Hindlimb muscle (tissue), 1 donor: ENCODE results near the gene IL21. TPM values are rescaled to one million over a fixed set of nuclear protein-coding genes. Genes with fewer than 3 reads are reported as not detected.
"Not testable (repeated sequence)": the region's sequence is repeated elsewhere in the genome, so short reads cannot be mapped to it uniquely, and the experiment has no call there.

Experiments
- DNase-seq: peaks from one replicate; pipeline ENCODE4 v3.0.0-alpha.2; 2013
- polyA plus RNA-seq: library from polyadenylated mRNA; unstranded; fragments of 120-200 nt; gene quantifications from one replicate; pipeline ENCODE4 v1.2.1, GENCODE V29; 2013; ENCODE audit not compliant: insufficient read length

The IL21 gene
- polyA plus RNA-seq = not detected

GRCh38 chr4:122621016-122621507, at the start of gene IL21:
Gene IL21, minus strand, starts transcription at chr4:122621066. Its CDS starts 55 bp downstream, at chr4:122621011.
- DNase-seq = no peak

GRCh38 chr4:122669911-122670738, 49.3 kb upstream of the IL21 start:
- no peak for DNase-seq

GRCh38 chr4:122668241-122668640, 47.4 kb upstream of the IL21 start:
- DNase-seq = no peak

- DNase-seq = no peak
Observed at GRCh38 chr4:122666527-122667245, 45.8 kb upstream of the IL21 start.

GRCh38 chr4:122665161-122665929, 44.5 kb upstream of the IL21 start:
- no peak for DNase-seq

GRCh38 chr4:122663814-122664610, 43.1 kb upstream of the IL21 start:
- DNase-seq = no peak

GRCh38 chr4:122663291-122663690, 42.4 kb upstream of the IL21 start:
- DNase-seq = no peak

GRCh38 chr4:122662701-122663100, 41.8 kb upstream of the IL21 start:
- no peak for DNase-seq

- DNase-seq = no peak
Observed at GRCh38 chr4:122661176-122662160, 40.6 kb upstream of the IL21 start.

GRCh38 chr4:122658818-122659295, 38.0 kb upstream of the IL21 start:
- no peak for DNase-seq

- DNase-seq = no peak
Observed at GRCh38 chr4:122658377-122658776, 37.5 kb upstream of the IL21 start.

GRCh38 chr4:122657553-122657952, 36.7 kb upstream of the IL21 start:
- no peak for DNase-seq

- not testable (repeated sequence) for DNase-seq
Observed at GRCh38 chr4:122656583-122656982, 35.7 kb upstream of the IL21 start.

- no peak for DNase-seq
Observed at GRCh38 chr4:122652379-122652778, 31.5 kb upstream of the IL21 start.

- DNase-seq = no peak
Observed at GRCh38 chr4:122650148-122650547, 29.3 kb upstream of the IL21 start.

GRCh38 chr4:122647656-122648055, 26.8 kb upstream of the IL21 start:
- no peak for DNase-seq

GRCh38 chr4:122643257-122643656, 22.4 kb upstream of the IL21 start:
- no peak for DNase-seq

GRCh38 chr4:122639181-122639580, 18.3 kb upstream of the IL21 start:
- no peak for DNase-seq

- DNase-seq = no peak
Observed at GRCh38 chr4:122636697-122637096, 15.8 kb upstream of the IL21 start.

- no peak for DNase-seq
Observed at GRCh38 chr4:122635205-122635604, 14.3 kb upstream of the IL21 start.

- DNase-seq = no peak
Observed at GRCh38 chr4:122633211-122633610, 12.3 kb upstream of the IL21 start.
